Lower leg skin (tissue), 4 donors: ENCODE measurements around the gene SLC6A17. TPM values are rescaled to one million over a fixed set of nuclear protein-coding genes. Genes with fewer than 3 reads are reported as not detected.

Experiments
- DNase-seq, 2 donors: peaks; one replicate each; pipeline ENCODE4 v3.0.0-alpha.2; 2019; ENCODE audit warnings: low spot score in 2 of 2
- H3K4me3 ChIP-seq: fragments of 200-600 bp; sonication (generic); 2 replicates; pipeline ENCODE4 v1.5.1; 2017; ENCODE audit warnings: mild to moderate bottlenecking, low read depth; ENCODE audit not compliant: poor library complexity, severe bottlenecking
- CTCF ChIP-seq, 3 donors: fragments of 450-650 bp; IDR thresholded peaks; one replicate each; pipeline ENCODE4 v1.5.1; 2016; ENCODE audit warnings: antibody characterized with exemption in 3 of 3, mild to moderate bottlenecking in 3 of 3, moderate library complexity in 2 of 3
- POLR2A ChIP-seq, 2 donors: fragments of 450-650 bp; IDR thresholded peaks; one replicate each; pipeline ENCODE4 v1.6.1; 2016 to 2017; ENCODE audit warnings: antibody characterized with exemption in 2 of 2, mild to moderate bottlenecking in 1 of 2, moderate library complexity in 1 of 2
- WGBS, 2 donors: methylation state at CpG; one replicate each; pipeline ENCODE4 v1.1.5; 2018; 5-methylcytosine and 5-hydroxymethylcytosine counted together
- intact Hi-C: fragments of 100-400 bp; cut with DNase I; formaldehyde crosslinking; loops from one replicate; pipeline ENCODE4 v1.15.0; 2023; ENCODE audit warnings: low total_unique reads
- total RNA-seq, 4 donors: library from RNA; depleted of rRNA; stranded (reverse); fragments of >200 nt; gene quantifications; one replicate each; pipeline ENCODE4 v1.1.0, GENCODE V29; 2016

The SLC6A17 gene
- total RNA-seq, 4 donors from 2014 or later, result 4.5 to 6.9 (median 5.8) TPM

- TF ChIP-seq CTCF (IDR thresholded peaks at IDR 0.05), result no peak
- TF ChIP-seq POLR2A (IDR thresholded peaks at IDR 0.05), result no peak
- no peak overlapping the region for H3K4me3 ChIP-seq
- 58 to 65% methylated on average over 14 of the region's 14 CpGs for WGBS, 2 donors
- intact Hi-C loops, result no loop called here
- DNase-seq, result no peak
These were observed 50.4 kb downstream of the SLC6A17 start for GRCh38 chr1:110200666-110201065.

- no peak for TF ChIP-seq POLR2A (IDR thresholded peaks at IDR 0.05)
- no peak for TF ChIP-seq CTCF (IDR thresholded peaks at IDR 0.05)
- DNase-seq, result no peak
- H3K4me3 ChIP-seq, result no peak overlapping the region
- 86 to 88% methylated on average over 10 of the region's 10 CpGs for WGBS, 2 donors
- intact Hi-C loops, result no loop called here
These were observed 51.0 kb downstream of the SLC6A17 start for GRCh38 chr1:110201157-110201825.

GRCh38 chr1:110203021-110203661 is 52.8 kb downstream of the SLC6A17 start:
- DNase-seq, result peak in 1 of 2 donors; percentile 63
- TF ChIP-seq CTCF (IDR thresholded peaks at IDR 0.05) (peak in 1 of 3 donors; percentile 64), POLR2A (IDR thresholded peaks at IDR 0.05) (no peak)
- intact Hi-C loops, result loop anchor here (2.0 kb wide), 1 partner anchor 110 kb away; no protein-coding TSS in a partner anchor
- WGBS, 2 donors, result 32 to 39% methylated on average over 6 of the region's 6 CpGs
- no peak overlapping the region for H3K4me3 ChIP-seq

GRCh38 chr1:110205156-110205555 is 54.9 kb downstream of the SLC6A17 start:
- TF ChIP-seq CTCF (IDR thresholded peaks at IDR 0.05), result no peak
- TF ChIP-seq POLR2A (IDR thresholded peaks at IDR 0.05), result no peak
- WGBS, 2 donors, result 77 to 82% methylated on average over 4 of the region's 4 CpGs
- intact Hi-C loops, result no loop called here

GRCh38 chr1:110205591-110206155 is 55.4 kb downstream of the SLC6A17 start:
- intact Hi-C loops, result no loop called here

More at GRCh38 chr1:110205156-110205555, 54.9 kb downstream of the SLC6A17 start:
- DNase-seq, result no peak
- no peak overlapping the region for H3K4me3 ChIP-seq

More at GRCh38 chr1:110205591-110206155, 55.4 kb downstream of the SLC6A17 start:
- WGBS, 2 donors, result 58 to 66% methylated on average over 6 of the region's 6 CpGs
- TF ChIP-seq POLR2A (IDR thresholded peaks at IDR 0.05) (no peak), CTCF (IDR thresholded peaks at IDR 0.05) (no peak)
- H3K4me3 ChIP-seq, result no peak overlapping the region
- DNase-seq, result no peak
